A673 (cell line): ENCODE measurements around the gene HS6ST2.

Experiments
- EZH2 ChIP-seq: fragments of 200-600 bp; sonication (generic); IDR thresholded peaks from 2 replicates; pipeline ENCODE4 v1.6.1; 2017; ENCODE audit warnings: borderline replicate concordance, low read depth, mild to moderate bottlenecking, mixed read lengths, antibody characterized with exemption, low read length; ENCODE audit not compliant: poor library complexity, severe bottlenecking
- TF ChIP-seq, protein P1 (sequence below): fragments of 300-800, 200-600 bp; sonication (generic); conservative IDR thresholded peaks from 2 replicates; pipeline ENCODE4 v1.5.1; 2017; ENCODE audit warnings: low read depth, mild to moderate bottlenecking, antibody characterized with exemption, low read length, moderate library complexity, mixed read lengths

DNA sequence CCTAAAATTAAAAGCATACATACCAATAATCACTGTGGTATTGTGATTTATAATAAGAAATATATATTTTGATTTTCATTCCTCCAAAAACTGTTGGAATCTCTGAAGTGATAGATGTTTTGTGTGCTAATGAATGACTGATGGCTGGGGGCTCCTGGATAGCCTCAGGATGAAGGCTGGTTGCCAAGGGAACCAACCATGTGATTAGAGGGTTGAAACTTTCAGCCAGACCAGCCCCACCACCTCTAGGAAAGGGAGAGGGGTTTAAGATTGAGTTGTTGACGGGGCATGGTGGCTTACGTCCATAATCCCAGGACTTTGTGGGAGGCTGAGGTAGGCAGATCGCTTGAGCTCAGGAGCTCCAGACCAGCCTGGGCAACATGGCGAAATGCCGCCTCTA, 34.0 kb downstream of the HS6ST2 start:
- TF ChIP-seq, protein P1, sequence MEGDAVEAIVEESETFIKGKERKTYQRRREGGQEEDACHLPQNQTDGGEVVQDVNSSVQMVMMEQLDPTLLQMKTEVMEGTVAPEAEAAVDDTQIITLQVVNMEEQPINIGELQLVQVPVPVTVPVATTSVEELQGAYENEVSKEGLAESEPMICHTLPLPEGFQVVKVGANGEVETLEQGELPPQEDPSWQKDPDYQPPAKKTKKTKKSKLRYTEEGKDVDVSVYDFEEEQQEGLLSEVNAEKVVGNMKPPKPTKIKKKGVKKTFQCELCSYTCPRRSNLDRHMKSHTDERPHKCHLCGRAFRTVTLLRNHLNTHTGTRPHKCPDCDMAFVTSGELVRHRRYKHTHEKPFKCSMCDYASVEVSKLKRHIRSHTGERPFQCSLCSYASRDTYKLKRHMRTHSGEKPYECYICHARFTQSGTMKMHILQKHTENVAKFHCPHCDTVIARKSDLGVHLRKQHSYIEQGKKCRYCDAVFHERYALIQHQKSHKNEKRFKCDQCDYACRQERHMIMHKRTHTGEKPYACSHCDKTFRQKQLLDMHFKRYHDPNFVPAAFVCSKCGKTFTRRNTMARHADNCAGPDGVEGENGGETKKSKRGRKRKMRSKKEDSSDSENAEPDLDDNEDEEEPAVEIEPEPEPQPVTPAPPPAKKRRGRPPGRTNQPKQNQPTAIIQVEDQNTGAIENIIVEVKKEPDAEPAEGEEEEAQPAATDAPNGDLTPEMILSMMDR, result no peak
- TF ChIP-seq EZH2, result no peak
